HepG2 (cell line): ENCODE measurements around the gene BAIAP2L2. TPM values are rescaled to one million over a fixed set of nuclear protein-coding genes. Genes with fewer than 3 reads are reported as not detected.

Source experiments
- ATM ChIP-seq: fragments of 450-650 bp; IDR thresholded peaks from 2 replicates; pipeline ENCODE4 v1.7.1; 2017; ENCODE audit warnings: mild to moderate bottlenecking, borderline replicate concordance
- CBFB ChIP-seq: sonication (generic); formaldehyde crosslinking; IDR thresholded peaks from 2 replicates; pipeline ENCODE4 v1.4.0; 2020; ENCODE audit warnings: missing genetic modification reagents
- CEBPG ChIP-seq: IDR thresholded peaks from 2 replicates; pipeline ENCODE4 v1.6.1; 2016
- CSRNP2 ChIP-seq: sonication (generic); formaldehyde crosslinking; conservative IDR thresholded peaks from 2 replicates; pipeline ENCODE4 v1.8.0; 2022; ENCODE audit warnings: low read depth, missing genetic modification reagents
- CTCF ChIP-seq: sonication (generic); formaldehyde crosslinking; IDR thresholded peaks from 2 replicates; pipeline ENCODE4 v1.5.0; 2020; ENCODE audit warnings: mild to moderate bottlenecking, missing genetic modification reagents, moderate library complexity
- GABPB1 ChIP-seq: IDR thresholded peaks from 2 replicates; pipeline ENCODE4 v1.6.1; 2016; ENCODE audit warnings: mild to moderate bottlenecking, missing genetic modification reagents, moderate library complexity, missing compliant biosample characterization
- HBP1 ChIP-seq: IDR thresholded peaks from 2 replicates; pipeline ENCODE4 v1.6.1; 2016; ENCODE audit warnings: low read depth, control low read depth
- HIVEP1 ChIP-seq: sonication (generic); formaldehyde crosslinking; IDR thresholded peaks from 2 replicates; pipeline ENCODE4 v1.4.0; 2020; ENCODE audit warnings: mild to moderate bottlenecking, missing genetic modification reagents
- NFKBIZ ChIP-seq: IDR thresholded peaks from 2 replicates; pipeline ENCODE4 v1.6.1; 2018; ENCODE audit warnings: missing genetic modification reagents, missing compliant biosample characterization
- NRL ChIP-seq: sonication (generic); formaldehyde crosslinking; IDR thresholded peaks from 2 replicates; pipeline ENCODE4 v1.5.0; 2020; ENCODE audit warnings: missing genetic modification reagents, mild to moderate bottlenecking, moderate library complexity, borderline replicate concordance
- PATZ1 ChIP-seq: sonication (generic); formaldehyde crosslinking; IDR thresholded peaks from 2 replicates; pipeline ENCODE4 v1.4.0; 2020; ENCODE audit warnings: missing genetic modification reagents
- PITX1 ChIP-seq: sonication (generic); formaldehyde crosslinking; IDR thresholded peaks from 2 replicates; pipeline ENCODE4 v1.5.1; 2020; ENCODE audit warnings: mild to moderate bottlenecking, missing genetic modification reagents
- SYNCRIP ChIP-seq: fragments of 200-400 bp; formaldehyde crosslinking; IDR thresholded peaks from 2 replicates; pipeline ENCODE4 v1.6.1; 2018; ENCODE audit warnings: mild to moderate bottlenecking, low read depth, low read length; ENCODE audit not compliant: insufficient read depth
- TEAD2 ChIP-seq: sonication (generic); formaldehyde crosslinking; IDR thresholded peaks from 2 replicates; pipeline ENCODE4 v1.9.0; 2021; ENCODE audit warnings: missing genetic modification reagents
- ZBTB2 ChIP-seq: sonication (generic); formaldehyde crosslinking; IDR thresholded peaks from 2 replicates; pipeline ENCODE4 v1.8.0; 2022; ENCODE audit warnings: low read depth, missing genetic modification reagents
- ZFYVE20 ChIP-seq: sonication (generic); formaldehyde crosslinking; IDR thresholded peaks from 2 replicates; pipeline ENCODE4 v1.8.0; 2023; ENCODE audit warnings: low read depth, mild to moderate bottlenecking, moderate library complexity, missing genetic modification reagents, borderline replicate concordance
- ZMAT3 ChIP-seq: sonication (generic); formaldehyde crosslinking; conservative IDR thresholded peaks from 2 replicates; pipeline ENCODE4 v1.7.0; 2021; ENCODE audit warnings: missing genetic modification reagents
- ZNF446 ChIP-seq: sonication (generic); formaldehyde crosslinking; IDR thresholded peaks from 2 replicates; pipeline ENCODE4 v1.5.0; 2020; ENCODE audit warnings: mild to moderate bottlenecking, missing genetic modification reagents
- ZNF570 ChIP-seq: sonication (generic); formaldehyde crosslinking; IDR thresholded peaks from 2 replicates; pipeline ENCODE4 v1.4.0; 2020; ENCODE audit warnings: mild to moderate bottlenecking, missing genetic modification reagents, borderline replicate concordance
- polyA plus RNA-seq, 8 experiments: library from polyadenylated mRNA; depleted of rRNA in 3 of 8; stranded (reverse) in 7 of 8; unstranded in 1 of 8; fragments of >200 nt; fragmentation: Illumina TruSeq in 4 of 8; extraction: Trizol in 4 of 8; gene quantifications; 2 replicates each; pipeline versions ENCODE4 v1.2.1 to v1.2.3, GENCODE V29; 2011 to 2016; ENCODE audit warnings: low read depth in 4 of 8, missing spikeins in 1 of 8, mixed read lengths in 1 of 8; ENCODE audit not compliant: insufficient read depth in 1 of 8
- total RNA-seq, 5 experiments: library from RNA; depleted of rRNA; stranded (reverse); fragments of >200 nt; fragmentation: Illumina TruSeq; extraction: Trizol; gene quantifications; 2 replicates each; pipeline ENCODE4 v1.2.3, GENCODE V29; 2016; ENCODE audit warnings: low read depth in 1 of 5

The BAIAP2L2 gene
- total and polyA plus RNA-seq, 2 of the 13 experiments (the other 11 are each of a cell fraction or from before 2014, with no cell fraction given), result 4.4 to 7.5 TPM

- TF ChIP-seq PATZ1 (CRISPR knock-in tag) (peak; percentile 79), NFKBIZ (0 out of 2 replicates have a peak, but pooled peaks have one; percentile 51), ZMAT3 (CRISPR knock-in tag) (0 out of 2 replicates have a peak, but pooled peaks have one; percentile 31), HIVEP1 (no peak; the same call in 1 of the 2 replicates), TEAD2 (CRISPR knock-in tag) (no peak), NRL (no peak), CBFB (CRISPR knock-in tag) (0 out of 2 replicates have a peak, but pooled peaks have one; percentile 38), CSRNP2 (CRISPR knock-in tag) (no peak), ZNF446 (CRISPR knock-in tag) (no peak), PITX1 (CRISPR knock-in tag) (no peak), SYNCRIP (no peak), ZBTB2 (no peak), GABPB1 (peak; percentile 67), CTCF (CRISPR knock-in tag) (peak; percentile 40), ATM (no peak), CEBPG (CRISPR knock-in tag) (no peak), ZFYVE20 (CRISPR knock-in tag) (no peak), HBP1 (CRISPR knock-in tag) (no peak), ZNF570 (CRISPR knock-in tag) (no peak)
Measured at GRCh38 chr22:38107692-38108515, 2.6 kb downstream of the BAIAP2L2 start (continued).
